ENCODE data around the gene CMIP.

GRCh38 chr16:81618661-81619060, 174.1 kb downstream of the CMIP start:
- no peak for TF ChIP-seq YY1 (IDR thresholded peaks at IDR 0.05; ENCODE audit: insufficient read depth, insufficient read length)
- TF ChIP-seq SUZ12 (IDR thresholded peaks at IDR 0.05; ENCODE audit: extremely low read depth, insufficient read depth, insufficient read length): no peak
- TF ChIP-seq ZNF274 (IDR thresholded peaks at IDR 0.05; ENCODE audit: low read depth, low read length): no peak

Measured in NT2/D1 (cell line).